ENCODE results near the gene SNTB2.

The SNTB2 gene

DNA sequence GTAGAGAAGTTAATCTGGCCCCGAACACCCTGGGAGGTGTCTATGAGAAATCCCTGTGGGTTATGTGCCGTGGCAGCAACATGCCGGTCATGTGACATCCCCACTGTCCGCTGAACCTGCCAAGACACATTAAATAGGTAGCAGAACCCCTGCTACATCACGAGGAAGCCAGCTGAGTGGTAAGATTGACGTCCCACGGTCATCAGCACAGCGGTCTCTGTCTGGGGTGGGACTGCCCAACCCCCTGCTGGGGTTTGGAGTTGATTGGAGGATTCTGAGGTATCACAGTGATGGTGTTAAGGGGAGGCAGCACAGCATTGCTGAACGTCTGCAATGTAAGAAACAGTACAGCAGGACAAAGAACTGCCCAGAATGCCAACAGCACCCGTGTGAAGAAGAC, 162.6 kb downstream of the SNTB2 start:
- DNase-seq: no peak

- DNase-seq: no peak
Observed at GRCh38 chr16:69350536-69351133, 163.7 kb downstream of the SNTB2 start.

- no peak for DNase-seq
Observed at GRCh38 chr16:69351309-69352027, 164.5 kb downstream of the SNTB2 start, which contains the start of gene TMED6. TSS of gene TMED6 (minus strand) at chr16:69351786. CDS start at chr16:69351753, 33 bp downstream.
